ENCODE results near the gene SNORC. TPM values are rescaled to one million over a fixed set of nuclear protein-coding genes. Genes with fewer than 3 reads are reported as not detected.

The SNORC gene
- total RNA-seq, 4 donors from 2014 or later, result 6.9 to 24.0 (median 10.7) TPM

- Histone ChIP-seq H3K9me3 (peaks cover 0 to 11% (median 0%) of the 10 kb centered on the region in 4 donors), H3K4me1 (no peaks in the 10 kb centered on the region), H3K36me3 (peaks cover 0 to 12% (median 0%) of the 10 kb centered on the region in 3 donors), H3K27me3 (no peaks in the 10 kb centered on the region), H3K27ac (no peak overlapping the region), H3K4me3 (no peak overlapping the region)
- DNase-seq (ENCODE audit: low spot score in 2 of 2), result no peak
- TF ChIP-seq EP300 (IDR thresholded peaks at IDR 0.05) (no peak), POLR2A (IDR thresholded peaks at IDR 0.05) (no peak), CTCF (IDR thresholded peaks at IDR 0.05) (no peak)
- WGBS, 2 donors, result 68 to 72% methylated on average over 2 of the region's 2 CpGs
These were observed 43.8 kb downstream of the SNORC start for GRCh38 chr2:232913903-232914302.

GRCh38 chr2:232919141-232919540 is 49.1 kb downstream of the SNORC start:
- H3K27me3 ChIP-seq, result no peaks in the 10 kb centered on the region
- DNase-seq (ENCODE audit: low spot score in 2 of 2), result no peak

GRCh38 chr2:232920055-232920454 is 50.0 kb downstream of the SNORC start:
- H3K27ac ChIP-seq, result no peak overlapping the region
- DNase-seq (ENCODE audit: low spot score in 2 of 2), result no peak
- no peak for TF ChIP-seq POLR2A (IDR thresholded peaks at IDR 0.05)
- TF ChIP-seq CTCF (IDR thresholded peaks at IDR 0.05), result no peak
- no peak for TF ChIP-seq EP300 (IDR thresholded peaks at IDR 0.05)
- H3K36me3 ChIP-seq, result peaks cover 0 to 28% (median 0%) of the 10 kb centered on the region in 3 donors
- no peaks in the 10 kb centered on the region for H3K9me3 ChIP-seq
- H3K27me3 ChIP-seq, result peaks cover 0 to 1% of the 10 kb centered on the region in 2 donors
- 82 to 92% methylated on average over 8 to 11 of the region's 11 CpGs for WGBS, 2 donors
- H3K4me3 ChIP-seq, result no peak overlapping the region
- H3K4me1 ChIP-seq, result no peaks in the 10 kb centered on the region

More at GRCh38 chr2:232919141-232919540, 49.1 kb downstream of the SNORC start:
- Histone ChIP-seq H3K4me3 (no peak overlapping the region), H3K36me3 (peaks cover 0 to 24% (median 0%) of the 10 kb centered on the region in 3 donors), H3K4me1 (no peaks in the 10 kb centered on the region), H3K27ac (no peak overlapping the region), H3K9me3 (no peaks in the 10 kb centered on the region)
- TF ChIP-seq EP300 (IDR thresholded peaks at IDR 0.05), result no peak
- TF ChIP-seq CTCF (IDR thresholded peaks at IDR 0.05), result no peak
- no peak for TF ChIP-seq POLR2A (IDR thresholded peaks at IDR 0.05)
- 95 to 97% methylated on average over 6 of the region's 6 CpGs for WGBS, 2 donors

GRCh38 chr2:232920760-232921159 is 50.7 kb downstream of the SNORC start:
- H3K9me3 ChIP-seq, result no peaks in the 10 kb centered on the region
- no peak overlapping the region for H3K4me3 ChIP-seq
- WGBS, 2 donors, result 76 to 82% methylated on average over 3 of the region's 3 CpGs
- peaks cover 0 to 1% (median 0%) of the 10 kb centered on the region in 4 donors for H3K4me1 ChIP-seq
- H3K27me3 ChIP-seq, result peaks cover 0 to 5% of the 10 kb centered on the region in 2 donors
- DNase-seq (ENCODE audit: low spot score in 2 of 2), result no peak
- H3K36me3 ChIP-seq, result peaks cover 0 to 28% (median 0%) of the 10 kb centered on the region in 3 donors
- TF ChIP-seq EP300 (IDR thresholded peaks at IDR 0.05), result no peak
- no peak for TF ChIP-seq POLR2A (IDR thresholded peaks at IDR 0.05)
- no peak for TF ChIP-seq CTCF (IDR thresholded peaks at IDR 0.05)
- H3K27ac ChIP-seq, result no peak overlapping the region

GRCh38 chr2:232924433-232924832 is 54.4 kb downstream of the SNORC start:
- Histone ChIP-seq H3K27me3 (peaks cover 0 to 22% of the 10 kb centered on the region in 2 donors), H3K4me3 (no peak overlapping the region), H3K27ac (no peak overlapping the region), H3K36me3 (peaks cover 0 to 24% (median 0%) of the 10 kb centered on the region in 3 donors), H3K4me1 (peaks cover 0 to 29% (median 11%) of the 10 kb centered on the region in 4 donors), H3K9me3 (no peaks in the 10 kb centered on the region)
- no peak for TF ChIP-seq EP300 (IDR thresholded peaks at IDR 0.05)
- TF ChIP-seq POLR2A (IDR thresholded peaks at IDR 0.05), result no peak
- TF ChIP-seq CTCF (IDR thresholded peaks at IDR 0.05), result no peak
- DNase-seq (ENCODE audit: low spot score in 2 of 2), result no peak

Measured in tibial nerve (tissue), 4 donors.